GM12875 (cell line): ENCODE results near the gene RERE.
"Not testable (repeated sequence)": the region's sequence is repeated elsewhere in the genome, so short reads cannot be mapped to it uniquely, and the experiment has no call there.

Experiments
- H3K4me3 ChIP-seq: one replicate; pipeline ENCODE4 v1.5.1; 2011; ENCODE audit warnings: low read depth, low read length, control low read depth
- CTCF ChIP-seq: IDR thresholded peaks from 2 replicates; pipeline ENCODE4 v1.5.1; 2011; ENCODE audit warnings: low read depth, mild to moderate bottlenecking, control low read depth, inconsistent platforms, low read length, moderate library complexity, borderline replicate concordance; ENCODE audit not compliant: insufficient read depth

The RERE gene

GRCh38 chr1:8731162-8731561 is 86.3 kb downstream of the RERE start:
- H3K4me3 ChIP-seq: no peak overlapping the region
- no peak for TF ChIP-seq CTCF

GRCh38 chr1:8728464-8728863 is 89.0 kb downstream of the RERE start:
- H3K4me3 ChIP-seq: no peak overlapping the region
- TF ChIP-seq CTCF: no peak

- no peak for TF ChIP-seq CTCF
- no peak overlapping the region for H3K4me3 ChIP-seq
These were observed 89.6 kb downstream of the RERE start for GRCh38 chr1:8727809-8728213.

- H3K4me3 ChIP-seq: not testable (repeated sequence)
These were observed 90.1 kb downstream of the RERE start for GRCh38 chr1:8727316-8727715.

- not testable (repeated sequence) for H3K4me3 ChIP-seq
These were observed 90.6 kb downstream of the RERE start for GRCh38 chr1:8726801-8727186.

GRCh38 chr1:8723010-8723409 is 94.4 kb downstream of the RERE start:
- no peak overlapping the region for H3K4me3 ChIP-seq
- no peak for TF ChIP-seq CTCF

GRCh38 chr1:8722366-8722765 is 95.1 kb downstream of the RERE start:
- TF ChIP-seq CTCF: no peak
- no peak overlapping the region for H3K4me3 ChIP-seq

- H3K4me3 ChIP-seq: no peak overlapping the region
- no peak for TF ChIP-seq CTCF
These were observed 95.6 kb downstream of the RERE start for GRCh38 chr1:8721679-8722324.
